Liver (tissue), 9 donors: ENCODE results near the gene C1orf53. TPM values are rescaled to one million over a fixed set of nuclear protein-coding genes. Genes with fewer than 3 reads are reported as not detected.
A peak's percentile ranks its signal among the peaks of the same experiment; 100 is the strongest.

ENCODE experiments used
- DNase-seq: peaks from one replicate; pipeline ENCODE4 v3.0.0-alpha.2; 2017; ENCODE audit warnings: low spot score
- H3K27ac ChIP-seq, 2 donors: one replicate each; pipeline ENCODE4 v1.7.0; 2013; ENCODE audit warnings: inconsistent platforms in 2 of 2, low read length in 2 of 2, control low read depth in 1 of 2, low read depth in 1 of 2, mild to moderate bottlenecking in 1 of 2
- H3K27me3 ChIP-seq, 4 donors: one replicate each; pipeline versions ENCODE4 v1.6.1 to v1.7.0; 2013; ENCODE audit warnings: low read length in 3 of 4, inconsistent platforms in 1 of 4, mild to moderate bottlenecking in 1 of 4, moderate library complexity in 1 of 4; ENCODE audit not compliant: control insufficient read depth in 4 of 4, insufficient read depth in 4 of 4
- H3K36me3 ChIP-seq, 4 donors: one replicate each; pipeline versions ENCODE4 v1.6.1 to v1.7.0; 2013; ENCODE audit warnings: low read length in 3 of 4, mild to moderate bottlenecking in 3 of 4, low read depth in 1 of 4, moderate library complexity in 1 of 4; ENCODE audit not compliant: control insufficient read depth in 4 of 4, insufficient read depth in 3 of 4
- H3K4me1 ChIP-seq, 4 donors: one replicate each; pipeline versions ENCODE4 v1.6.1 to v1.7.0; 2013; ENCODE audit warnings: low read length in 3 of 4, mild to moderate bottlenecking in 3 of 4, moderate library complexity in 1 of 4; ENCODE audit not compliant: control insufficient read depth in 4 of 4, insufficient read depth in 4 of 4
- H3K4me3 ChIP-seq, 3 donors: one replicate each; pipeline versions ENCODE4 v1.6.1 to v1.7.0; 2013; ENCODE audit warnings: low read length in 3 of 3, control low read depth in 1 of 3, low read depth in 1 of 3, mild to moderate bottlenecking in 1 of 3
- H3K9ac ChIP-seq, 2 donors: one replicate each; pipeline ENCODE4 v1.7.0; 2013; ENCODE audit warnings: low read length in 2 of 2, mild to moderate bottlenecking in 2 of 2, moderate library complexity in 2 of 2, control low read depth in 1 of 2, low read depth in 1 of 2
- H3K9me3 ChIP-seq, 4 donors: one replicate each; pipeline versions ENCODE4 v1.6.1 to v1.7.0; 2013; ENCODE audit warnings: low read length in 3 of 4; ENCODE audit not compliant: control insufficient read depth in 4 of 4
- ATF3 ChIP-seq: IDR thresholded peaks from 2 replicates; pipeline ENCODE4 v1.6.1; 2016; ENCODE audit warnings: antibody characterized with exemption
- EGR1 ChIP-seq, 2 donors: IDR thresholded peaks; 2 replicates each; pipeline ENCODE4 v1.6.1; 2016 to 2018; ENCODE audit warnings: antibody characterized with exemption in 2 of 2, low read depth in 2 of 2
- FOXA1 ChIP-seq: IDR thresholded peaks from 2 replicates; pipeline ENCODE4 v1.6.1; 2016; ENCODE audit warnings: antibody characterized with exemption
- FOXA2 ChIP-seq: IDR thresholded peaks from 2 replicates; pipeline ENCODE4 v1.6.1; 2016; ENCODE audit warnings: antibody characterized with exemption
- GABPA ChIP-seq, 2 donors: IDR thresholded peaks in 1 of 2; conservative IDR thresholded peaks in 1 of 2; 2 replicates each; pipeline ENCODE4 v1.6.1; 2016; ENCODE audit warnings: antibody characterized with exemption in 2 of 2, mild to moderate bottlenecking in 1 of 2, moderate library complexity in 1 of 2
- HNF4A ChIP-seq, 2 donors: conservative IDR thresholded peaks; 2 replicates each; pipeline ENCODE4 v1.6.1; 2016; ENCODE audit warnings: antibody characterized with exemption in 2 of 2, mild to moderate bottlenecking in 2 of 2
- HNF4G ChIP-seq: IDR thresholded peaks from 2 replicates; pipeline ENCODE4 v1.6.1; 2016; ENCODE audit warnings: antibody characterized with exemption
- JUND ChIP-seq, 2 donors: IDR thresholded peaks; 2 replicates each; pipeline ENCODE4 v1.6.1; 2016; ENCODE audit warnings: antibody characterized with exemption in 2 of 2
- MAX ChIP-seq: IDR thresholded peaks from 2 replicates; pipeline ENCODE4 v1.6.1; 2016; ENCODE audit warnings: antibody characterized with exemption
- NR2F2 ChIP-seq: IDR thresholded peaks from 2 replicates; pipeline ENCODE4 v1.6.1; 2016; ENCODE audit warnings: antibody characterized with exemption
- RAD21 ChIP-seq, 2 donors: IDR thresholded peaks; 2 replicates each; pipeline ENCODE4 v1.6.1; 2016; ENCODE audit warnings: antibody characterized with exemption in 2 of 2, mild to moderate bottlenecking in 2 of 2
- REST ChIP-seq: IDR thresholded peaks from 2 replicates; pipeline ENCODE4 v1.6.1; 2016; ENCODE audit warnings: antibody characterized with exemption, mild to moderate bottlenecking
- RXRA ChIP-seq, 2 donors: IDR thresholded peaks; 2 replicates each; pipeline ENCODE4 v1.6.1; 2017 to 2018; ENCODE audit warnings: antibody characterized with exemption in 2 of 2, mild to moderate bottlenecking in 1 of 2
- TAF1 ChIP-seq: conservative IDR thresholded peaks from 2 replicates; pipeline ENCODE4 v1.6.1; 2016; ENCODE audit warnings: antibody characterized with exemption, mild to moderate bottlenecking
- YY1 ChIP-seq: IDR thresholded peaks from 2 replicates; pipeline ENCODE4 v1.6.1; 2016; ENCODE audit warnings: antibody characterized with exemption, mild to moderate bottlenecking
- ZBTB33 ChIP-seq: IDR thresholded peaks from 2 replicates; pipeline ENCODE4 v1.6.1; 2016; ENCODE audit warnings: antibody characterized with exemption
- WGBS: extraction: QIAGEN DNeasy Blood & Tissue Kit; methylation state at CpG from one replicate; pipeline ENCODE4 v1.1.7; 2013; 5-methylcytosine and 5-hydroxymethylcytosine counted together
- polyA plus RNA-seq, 2 donors: library from polyadenylated mRNA; stranded (reverse) in 1 of 2; unstranded in 1 of 2; fragments of 200-250 nt in 1 of 2; fragments of >200 nt in 1 of 2; fragmentation: Nextera tagmentation in 1 of 2; extraction: Ambion mirVana in 1 of 2; gene quantifications; one replicate each; pipeline versions ENCODE4 v1.2.1 to v1.2.3, GENCODE V29; 2013 to 2015
- total RNA-seq, 2 donors: library from RNA; depleted of rRNA; stranded (reverse); fragments of >200 nt; gene quantifications; one replicate each; pipeline ENCODE4 v1.2.3, GENCODE V29; 2014
- donor health status: healthy.
- donor health status: healthy.
- donor health status: healthy.
- donor health status: healthy.
- donor health status: healthy.

The C1orf53 gene
- total and polyA plus RNA-seq, 4 donors = 5.5 to 20.5 (median 9.5) TPM

GRCh38 chr1:197910120-197910991 is 7.9 kb downstream of the C1orf53 start:
- Histone ChIP-seq H3K27me3 (peaks cover 0 to 25% (median 13%) of the 10 kb centered on the region in 4 donors), H3K36me3 (no peaks in the 10 kb centered on the region), H3K9me3 (no peaks in the 10 kb centered on the region), H3K27ac (no peak overlapping the region), H3K4me1 (peaks cover 13 to 39% (median 28%) of the 10 kb centered on the region in 4 donors), H3K4me3 (peak overlapping the region in 1 of 3 donors; percentile 35), H3K9ac (no peak overlapping the region)
- DNase-seq = no peak
- TF ChIP-seq EGR1 (IDR thresholded peaks at IDR 0.05; ENCODE audit: low read depth in 2 of 2) = no peak
- no peak for TF ChIP-seq HNF4G
- TF ChIP-seq JUND (IDR thresholded peaks at IDR 0.05) = no peak
- TF ChIP-seq MAX = no peak
- no peak for TF ChIP-seq TAF1
- TF ChIP-seq GABPA (IDR thresholded peaks at IDR 0.05 in 1 of 2, conservative IDR thresholded peaks at IDR 0.05 in 1 of 2) = no peak
- no peak for TF ChIP-seq RXRA (IDR thresholded peaks at IDR 0.05)
- TF ChIP-seq REST = no peak
- TF ChIP-seq ATF3 = no peak
- no peak for TF ChIP-seq RAD21 (IDR thresholded peaks at IDR 0.05)
- no peak for TF ChIP-seq ZBTB33
- TF ChIP-seq FOXA2 = no peak
- no peak for TF ChIP-seq FOXA1
- TF ChIP-seq NR2F2 = no peak
- no peak for TF ChIP-seq HNF4A (conservative IDR thresholded peaks at IDR 0.05)
- no peak for TF ChIP-seq YY1
- WGBS = 12% methylated on average over 37 of the region's 37 CpGs
